Measurements from ENCODE around the gene SNTA1.
"Not testable (repeated sequence)": the region's sequence is repeated elsewhere in the genome, so short reads cannot be mapped to it uniquely, and the experiment has no call there.

The SNTA1 gene

DNA sequence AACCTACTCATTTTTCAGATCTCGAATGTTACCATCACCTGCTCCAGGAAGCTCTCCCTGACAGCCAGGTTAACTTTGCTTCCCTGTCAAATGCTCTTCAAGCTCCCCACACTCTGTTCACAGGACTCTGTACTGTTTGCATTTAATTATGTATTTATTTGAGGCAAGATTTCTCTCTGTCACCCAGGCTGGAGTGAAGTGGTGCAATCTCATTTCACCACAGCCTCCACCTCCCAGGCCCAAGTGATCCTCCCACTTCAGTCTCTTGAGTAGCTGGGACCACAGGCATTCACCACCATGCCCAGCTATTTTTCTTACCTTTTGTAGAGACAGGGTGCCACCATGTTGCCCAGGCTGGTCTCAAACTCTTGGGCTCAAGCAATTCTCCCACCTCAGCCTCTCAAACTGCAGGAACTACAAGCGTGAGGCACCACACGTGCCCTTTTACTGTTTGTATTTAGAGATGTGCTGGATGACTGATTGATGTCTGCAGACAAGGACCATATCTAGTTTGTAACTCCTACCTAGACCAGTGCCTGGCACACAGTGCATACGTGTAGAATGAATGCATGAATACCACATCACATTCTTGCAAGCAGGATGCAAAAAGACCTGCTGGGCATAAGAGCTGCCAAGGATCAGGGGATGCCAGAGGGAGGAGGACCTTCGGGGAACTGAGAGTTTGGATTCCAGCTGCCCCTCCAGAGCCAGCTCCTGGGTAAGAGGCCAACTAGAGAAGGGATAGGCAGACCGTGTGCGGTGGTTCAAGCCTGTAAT lies 30.7 kb upstream of the SNTA1 start:
- in situ Hi-C loops (cut with HindIII; ENCODE audit: low sequenced_read_pairs): no loop called here
- TF ChIP-seq, protein P1, sequence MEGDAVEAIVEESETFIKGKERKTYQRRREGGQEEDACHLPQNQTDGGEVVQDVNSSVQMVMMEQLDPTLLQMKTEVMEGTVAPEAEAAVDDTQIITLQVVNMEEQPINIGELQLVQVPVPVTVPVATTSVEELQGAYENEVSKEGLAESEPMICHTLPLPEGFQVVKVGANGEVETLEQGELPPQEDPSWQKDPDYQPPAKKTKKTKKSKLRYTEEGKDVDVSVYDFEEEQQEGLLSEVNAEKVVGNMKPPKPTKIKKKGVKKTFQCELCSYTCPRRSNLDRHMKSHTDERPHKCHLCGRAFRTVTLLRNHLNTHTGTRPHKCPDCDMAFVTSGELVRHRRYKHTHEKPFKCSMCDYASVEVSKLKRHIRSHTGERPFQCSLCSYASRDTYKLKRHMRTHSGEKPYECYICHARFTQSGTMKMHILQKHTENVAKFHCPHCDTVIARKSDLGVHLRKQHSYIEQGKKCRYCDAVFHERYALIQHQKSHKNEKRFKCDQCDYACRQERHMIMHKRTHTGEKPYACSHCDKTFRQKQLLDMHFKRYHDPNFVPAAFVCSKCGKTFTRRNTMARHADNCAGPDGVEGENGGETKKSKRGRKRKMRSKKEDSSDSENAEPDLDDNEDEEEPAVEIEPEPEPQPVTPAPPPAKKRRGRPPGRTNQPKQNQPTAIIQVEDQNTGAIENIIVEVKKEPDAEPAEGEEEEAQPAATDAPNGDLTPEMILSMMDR (IDR thresholded peaks at IDR 0.05; ENCODE audit: low read depth, low read length): no peak
- no peak overlapping the region for H3K4me3 ChIP-seq (ENCODE audit: low read depth, low read length)
- no peak for DNase-seq (ENCODE audit: low read depth, low spot score)

DNA sequence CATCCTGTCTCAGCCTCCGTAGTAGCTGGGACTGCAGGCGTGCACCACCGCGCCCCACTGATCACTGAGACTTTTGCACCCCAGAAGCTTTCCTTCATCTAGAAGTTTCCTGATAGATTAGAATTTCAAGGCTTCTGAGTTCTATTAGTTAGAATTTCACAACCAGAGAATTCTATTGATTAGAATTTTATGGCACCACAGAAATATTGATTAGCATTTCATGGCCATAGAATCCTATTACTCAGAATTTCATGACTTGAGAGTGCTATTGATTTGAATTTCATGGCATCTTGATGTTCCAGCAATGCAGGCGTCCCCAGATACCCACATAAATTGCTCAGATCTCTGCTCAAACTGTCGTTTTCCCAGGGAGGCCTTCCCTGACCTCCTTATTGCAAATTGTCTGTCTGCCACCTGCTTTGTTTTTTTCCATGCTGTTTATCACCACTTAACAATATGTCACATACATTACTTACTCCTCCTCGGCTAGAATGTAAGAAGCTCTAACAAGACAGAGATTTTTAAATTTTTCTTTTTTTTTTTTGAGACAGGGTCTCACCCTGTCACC lies 29.4 kb upstream of the SNTA1 start:
- TF ChIP-seq, protein P1 (IDR thresholded peaks at IDR 0.05; ENCODE audit: low read depth, low read length): no peak
- in situ Hi-C loops (cut with HindIII; ENCODE audit: low sequenced_read_pairs): no loop called here
- H3K4me3 ChIP-seq (ENCODE audit: low read depth, low read length): no peak overlapping the region
- DNase-seq (ENCODE audit: low read depth, low spot score): no peak

DNA sequence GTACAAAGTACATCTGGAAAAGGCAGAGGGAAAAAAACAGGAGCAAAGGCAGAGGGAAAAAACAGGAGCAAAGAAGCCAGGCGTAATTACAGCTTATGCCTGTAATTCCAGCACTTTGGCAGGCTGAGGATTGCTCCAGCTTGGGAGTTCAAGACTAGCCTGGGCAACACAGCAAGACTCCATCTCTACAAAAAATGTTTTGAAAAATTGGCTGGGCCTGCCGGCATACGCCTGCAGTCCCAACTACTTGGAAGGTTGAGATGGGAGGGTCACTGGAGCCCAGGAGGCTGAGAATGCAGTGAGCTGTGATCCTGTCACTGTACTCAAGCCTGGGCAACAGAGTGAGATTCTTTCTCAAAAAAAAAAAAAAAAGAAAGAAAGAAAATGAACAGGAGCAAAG lies 27.3 kb upstream of the SNTA1 start:
- TF ChIP-seq, protein P1 (IDR thresholded peaks at IDR 0.05; ENCODE audit: low read depth, low read length): no peak
- DNase-seq (ENCODE audit: low read depth, low spot score): no peak
- in situ Hi-C loops (cut with HindIII; ENCODE audit: low sequenced_read_pairs): no loop called here
- H3K4me3 ChIP-seq (ENCODE audit: low read depth, low read length): no peak overlapping the region

DNA sequence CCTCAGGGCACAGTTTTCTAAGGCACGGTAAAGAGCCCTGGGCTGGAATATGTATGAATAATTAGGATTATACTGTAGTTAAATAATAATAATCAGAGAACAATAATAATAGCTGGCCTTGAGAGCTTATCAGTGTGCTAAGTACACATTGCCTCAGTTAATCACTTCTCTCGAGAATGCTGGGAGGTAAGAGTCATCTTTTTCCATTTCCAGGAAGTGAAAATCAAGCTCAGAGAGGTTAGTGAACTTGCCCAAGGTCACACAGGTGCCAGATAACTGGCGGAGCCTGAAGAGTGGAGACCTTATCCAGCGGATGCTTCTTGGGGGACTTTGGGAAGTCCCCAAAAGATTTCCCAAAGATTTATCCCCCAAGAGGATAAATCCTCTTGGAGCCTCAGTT lies 26.9 kb upstream of the SNTA1 start:
- H3K4me3 ChIP-seq (ENCODE audit: low read depth, low read length): no peak overlapping the region
- in situ Hi-C loops (cut with HindIII; ENCODE audit: low sequenced_read_pairs): no loop called here
- DNase-seq (ENCODE audit: low read depth, low spot score): no peak
- TF ChIP-seq, protein P1 (IDR thresholded peaks at IDR 0.05; ENCODE audit: low read depth, low read length): no peak

DNA sequence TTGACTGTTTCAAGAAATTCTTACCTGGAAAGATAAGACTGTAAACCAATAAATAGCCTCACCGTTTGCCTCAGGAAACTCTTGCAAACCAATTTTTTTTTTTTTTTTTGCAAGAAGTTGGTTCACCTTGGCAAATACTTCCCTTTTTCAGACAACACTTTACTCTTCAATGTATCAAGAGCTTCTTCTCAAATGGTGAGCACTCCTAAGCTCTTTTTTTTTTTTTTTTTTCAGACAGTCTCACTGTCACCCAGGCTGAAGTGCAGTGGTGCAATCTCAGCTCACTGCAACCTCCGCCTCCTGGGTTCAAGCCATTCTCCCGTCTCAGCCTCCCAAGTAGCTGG lies 22.7 kb upstream of the SNTA1 start:
- in situ Hi-C loops (cut with HindIII; ENCODE audit: low sequenced_read_pairs): no loop called here
- TF ChIP-seq, protein P1 (IDR thresholded peaks at IDR 0.05; ENCODE audit: low read depth, low read length): no peak
- H3K4me3 ChIP-seq (ENCODE audit: low read depth, low read length): no peak overlapping the region
- DNase-seq (ENCODE audit: low read depth, low spot score): no peak

DNA sequence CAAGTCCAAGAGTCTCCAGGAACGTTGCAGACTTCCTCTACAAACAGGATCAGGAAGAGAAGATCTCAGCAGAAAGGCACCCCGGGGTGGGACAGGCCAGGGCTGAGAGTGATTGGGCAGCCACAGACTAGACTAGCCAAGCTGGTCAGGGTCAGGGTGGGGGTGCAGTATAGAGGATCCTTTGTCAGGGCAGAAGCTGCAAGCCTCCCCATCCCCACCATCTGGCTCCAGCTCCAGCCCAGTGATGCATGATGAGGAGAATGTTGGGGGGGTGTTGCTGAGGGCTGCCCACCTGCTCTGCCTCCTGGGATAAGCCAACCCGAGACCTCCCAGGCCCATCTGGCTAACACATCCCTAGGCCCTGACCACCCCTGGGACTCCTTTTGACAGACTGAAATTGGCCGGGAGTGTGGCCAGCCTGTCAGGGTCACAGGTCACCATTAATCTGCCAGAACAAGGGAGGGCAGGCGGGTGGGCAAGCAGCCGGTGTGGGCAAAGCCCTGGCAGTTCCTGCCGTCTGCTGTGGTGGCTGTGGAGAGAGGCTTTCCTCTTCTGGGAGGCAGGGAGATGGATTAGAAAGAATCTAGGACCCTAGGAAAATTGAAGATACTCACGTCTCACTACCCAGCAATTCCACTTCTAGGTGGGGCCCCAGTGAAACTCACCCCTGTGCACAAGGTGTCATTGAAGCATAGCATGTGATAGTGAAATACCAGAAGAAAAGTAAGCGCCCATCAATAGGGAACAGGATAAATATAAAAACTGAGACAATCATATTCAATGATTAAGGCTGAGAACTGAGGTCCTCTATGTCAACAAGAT lies 22.1 kb upstream of the SNTA1 start:
- TF ChIP-seq, protein P1 (IDR thresholded peaks at IDR 0.05; ENCODE audit: low read depth, low read length): no peak
- no peak overlapping the region for H3K4me3 ChIP-seq (ENCODE audit: low read depth, low read length)
- no peak for DNase-seq (ENCODE audit: low read depth, low spot score)
- in situ Hi-C loops (cut with HindIII; ENCODE audit: low sequenced_read_pairs): no loop called here

DNA sequence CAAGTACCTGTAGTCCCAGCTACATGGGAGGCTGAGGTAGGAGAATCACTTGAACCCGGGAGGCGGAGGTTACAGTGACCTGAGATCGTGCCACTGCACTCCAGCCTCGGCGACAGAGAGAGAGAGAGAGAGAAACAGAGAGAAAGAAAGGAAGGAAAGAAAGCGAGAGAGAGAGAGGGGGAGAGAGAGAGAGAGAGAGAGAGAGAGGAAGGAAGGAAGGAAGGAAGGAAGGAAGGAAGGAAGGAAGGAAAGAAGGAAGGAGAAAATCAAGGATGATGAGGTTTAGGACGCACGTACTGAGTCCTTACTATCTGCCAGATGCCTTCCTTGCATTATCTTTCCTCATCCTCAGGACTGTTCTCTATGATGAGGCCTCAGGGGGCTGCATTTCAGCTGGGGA lies 21.2 kb upstream of the SNTA1 start:
- in situ Hi-C loops (cut with HindIII; ENCODE audit: low sequenced_read_pairs); DNase-seq (ENCODE audit: low read depth, low spot score); H3K4me3 ChIP-seq (ENCODE audit: low read depth, low read length): not testable (repeated sequence)

Measured in astrocyte of the spinal cord (primary cell).